HEK293 (cell line): ENCODE measurements around the gene HIVEP2.

Source experiments
- CTCF ChIA-PET: fragments of 350-600 bp; formaldehyde crosslinking; extraction: SDS; loops from one replicate; lab custom pipeline; 2021; ENCODE audit warnings: antibody characterized with exemption; lab: Yijun Ruan, JAX
- POLR2A ChIA-PET: fragments of 300-600 bp; formaldehyde crosslinking; extraction: SDS; loops from one replicate; lab custom pipeline; 2020; ENCODE audit warnings: antibody characterized with exemption, inconsistent platforms; lab: Yijun Ruan, JAX
- H3K27ac ChIP-seq: fragments of 200-500 bp; sonication (Bioruptor generic); 2 replicates; pipeline ENCODE4 v1.5.1; 2014; ENCODE audit warnings: low read depth, low read length, control low read depth, inconsistent platforms; ENCODE audit errors: extremely low read depth
- H3K36me3 ChIP-seq, 2 experiments: fragments of 200-500 bp in 1 of 2; sonication (Bioruptor generic) in 1 of 2; 1 replicate in 1 of 2; 2 replicates in 1 of 2; pipeline ENCODE4 v1.5.1; 2014 to 2017; ENCODE audit warnings: inconsistent platforms in 2 of 2, low read length in 2 of 2; ENCODE audit not compliant: control insufficient read depth in 2 of 2, insufficient read depth in 1 of 2
- H3K4me1 ChIP-seq: fragments of 200-500 bp; sonication (Bioruptor generic); 2 replicates; pipeline ENCODE4 v1.5.1; 2014; ENCODE audit warnings: mild to moderate bottlenecking, low read length, inconsistent platforms; ENCODE audit not compliant: control insufficient read depth, insufficient read depth
- H3K4me3 ChIP-seq: 2 replicates; pipeline ENCODE4 v1.5.1; 2011; ENCODE audit warnings: low read depth, mild to moderate bottlenecking, control low read depth, low read length, moderate library complexity
- H3K9me3 ChIP-seq: fragments of 200-500 bp; sonication (Bioruptor generic); 2 replicates; pipeline ENCODE4 v1.5.1; 2014; ENCODE audit warnings: low read depth, low read length, inconsistent platforms; ENCODE audit not compliant: control insufficient read depth, insufficient read depth
- IKZF3 ChIP-seq: fragments of 450-650 bp; IDR thresholded peaks from 2 replicates; pipeline ENCODE4 v1.5.0; 2018; ENCODE audit warnings: missing biosample characterization, mild to moderate bottlenecking, missing genetic modification characterization, moderate library complexity
- KLF10 ChIP-seq: fragments of 450-650 bp; IDR thresholded peaks from 2 replicates; pipeline ENCODE4 v1.5.1; 2018; ENCODE audit warnings: missing biosample characterization, mild to moderate bottlenecking, missing genetic modification characterization
- SALL2 ChIP-seq: fragments of 450-650 bp; formaldehyde crosslinking; IDR thresholded peaks from 2 replicates; pipeline ENCODE4 v1.5.0; 2017; ENCODE audit warnings: missing biosample characterization, mild to moderate bottlenecking, missing genetic modification characterization, borderline replicate concordance
- ZBTB1 ChIP-seq: fragments of 450-650 bp; formaldehyde crosslinking; IDR thresholded peaks from 2 replicates; pipeline ENCODE4 v1.5.1; 2016; ENCODE audit warnings: missing biosample characterization, missing genetic modification characterization
- ZBTB20 ChIP-seq: fragments of 450-650 bp; formaldehyde crosslinking; IDR thresholded peaks from 2 replicates; pipeline ENCODE4 v1.5.1; 2016; ENCODE audit warnings: missing biosample characterization, missing genetic modification characterization
- ZNF155 ChIP-seq: fragments of 450-650 bp; formaldehyde crosslinking; IDR thresholded peaks from 2 replicates; pipeline ENCODE4 v1.5.1; 2016; ENCODE audit warnings: missing biosample characterization, missing genetic modification characterization
- ZNF175 ChIP-seq: fragments of 450-650 bp; formaldehyde crosslinking; IDR thresholded peaks from 2 replicates; pipeline ENCODE4 v1.5.1; 2016; ENCODE audit warnings: missing biosample characterization, missing genetic modification characterization
- ZNF24 ChIP-seq: fragments of 450-650 bp; formaldehyde crosslinking; IDR thresholded peaks from 2 replicates; pipeline ENCODE4 v1.5.1; 2016; ENCODE audit warnings: missing biosample characterization, missing genetic modification characterization
- ZNF354C ChIP-seq: fragments of 450-650 bp; formaldehyde crosslinking; IDR thresholded peaks from 2 replicates; pipeline ENCODE4 v1.5.1; 2016; ENCODE audit warnings: missing biosample characterization, missing genetic modification characterization, low read depth, borderline replicate concordance
- ZNF37A ChIP-seq: fragments of 450-650 bp; IDR thresholded peaks from 2 replicates; pipeline ENCODE4 v1.5.1; 2018; ENCODE audit warnings: missing biosample characterization, missing genetic modification characterization
- ZNF391 ChIP-seq: fragments of 450-650 bp; formaldehyde crosslinking; IDR thresholded peaks from 2 replicates; pipeline ENCODE4 v1.5.1; 2016; ENCODE audit warnings: low read depth, missing biosample characterization, missing genetic modification characterization, borderline replicate concordance
- ZNF558 ChIP-seq: fragments of 450-650 bp; formaldehyde crosslinking; IDR thresholded peaks from 2 replicates; pipeline ENCODE4 v1.5.1; 2016; ENCODE audit warnings: missing biosample characterization, missing genetic modification characterization
- ZNF561 ChIP-seq: fragments of 450-650 bp; IDR thresholded peaks from 2 replicates; pipeline ENCODE4 v1.5.1; 2018; ENCODE audit warnings: missing biosample characterization, missing genetic modification characterization, borderline replicate concordance
- ZNF596 ChIP-seq: fragments of 450-650 bp; IDR thresholded peaks from 2 replicates; pipeline ENCODE4 v1.5.0; 2018; ENCODE audit warnings: missing biosample characterization, mild to moderate bottlenecking, missing genetic modification characterization, moderate library complexity
- ZNF837 ChIP-seq: fragments of 450-650 bp; formaldehyde crosslinking; IDR thresholded peaks from 2 replicates; pipeline ENCODE4 v1.5.1; 2016; ENCODE audit warnings: missing biosample characterization, missing genetic modification characterization
- TF ChIP-seq, protein P1 (sequence below): fragments of 450-650 bp; formaldehyde crosslinking; IDR thresholded peaks from 2 replicates; pipeline ENCODE4 v1.5.1; 2016; ENCODE audit warnings: missing biosample characterization, missing genetic modification characterization
- TF ChIP-seq, protein P2 (sequence below): fragments of 450-650 bp; formaldehyde crosslinking; IDR thresholded peaks from 2 replicates; pipeline ENCODE4 v1.5.1; 2016; ENCODE audit warnings: missing biosample characterization, missing genetic modification characterization
- TF ChIP-seq, protein P3 (sequence below): fragments of 450-650 bp; formaldehyde crosslinking; IDR thresholded peaks from 2 replicates; pipeline ENCODE4 v1.5.1; 2017; ENCODE audit warnings: missing biosample characterization, missing genetic modification characterization
- TF ChIP-seq, protein P4 (sequence below): fragments of 450-650 bp; formaldehyde crosslinking; IDR thresholded peaks from 2 replicates; pipeline ENCODE4 v1.5.1; 2016; ENCODE audit warnings: missing biosample characterization, missing genetic modification characterization

The HIVEP2 gene

DNA sequence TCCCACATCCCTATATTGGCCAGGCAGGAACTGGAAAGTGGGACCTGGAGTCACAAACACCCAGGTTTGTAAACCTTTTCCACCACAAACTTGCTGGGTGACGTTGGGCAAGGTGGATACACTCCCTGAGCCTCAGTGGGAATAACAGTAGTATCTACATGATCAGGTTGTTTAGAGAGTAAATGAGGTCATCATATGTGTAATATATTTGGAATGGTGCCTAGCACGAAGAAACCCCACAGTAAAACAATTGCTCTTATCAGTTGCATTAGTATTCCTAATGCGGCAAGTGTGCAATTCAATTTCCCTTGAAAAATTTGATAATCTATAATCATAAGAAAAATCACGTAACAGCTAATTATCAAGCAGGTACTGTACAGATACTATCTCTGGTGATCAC lies 51.9 kb downstream of the HIVEP2 start (continued):
- TF ChIP-seq IKZF3 = 0 out of 2 replicates have a peak, but pooled peaks have one; percentile 42

DNA sequence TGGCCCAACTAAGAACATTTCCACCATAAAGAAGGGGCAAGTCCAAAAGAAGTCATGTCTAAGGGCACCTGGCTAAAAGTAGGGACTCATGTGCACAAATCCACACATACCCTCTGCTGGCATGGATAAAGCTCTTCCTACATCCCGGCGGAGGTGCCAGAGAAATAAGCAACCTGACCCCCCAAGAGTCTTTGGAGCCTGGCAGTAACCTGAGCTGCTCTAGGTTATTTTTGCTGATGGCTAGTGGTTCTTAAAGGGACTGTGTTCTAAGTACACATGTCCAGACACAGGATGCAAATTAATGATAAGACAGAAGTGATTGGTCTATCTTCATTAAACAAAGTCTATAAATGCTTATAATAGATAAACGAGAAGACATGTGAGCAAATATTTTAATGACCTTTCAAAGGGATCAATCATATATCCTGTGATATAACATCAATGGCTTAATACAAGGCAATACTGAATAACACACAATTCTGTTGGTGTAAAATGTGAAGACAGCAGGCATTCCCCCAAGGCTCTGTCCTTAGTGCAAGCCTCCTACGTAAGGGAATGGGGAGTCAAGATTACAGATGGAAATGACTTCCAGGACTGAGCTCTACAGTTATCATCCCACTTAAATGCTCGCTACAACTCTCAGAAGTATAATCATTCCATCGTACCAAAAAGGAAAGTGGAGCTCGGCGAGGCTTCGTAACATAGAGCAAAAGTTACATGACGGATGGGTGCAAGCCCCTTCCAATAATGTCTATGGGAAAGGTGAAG lies 52.5 kb downstream of the HIVEP2 start:
- CTCF ChIA-PET = interaction anchor here (1.5 kb wide), 1 partner anchor 45 kb away, joined by 5 read pairs; no protein-coding TSS in a partner anchor
- H3K9me3 ChIP-seq = no peaks in the 10 kb centered on the region
- peaks cover 15% of the 10 kb centered on the region; the same call in 1 of the 2 replicates for H3K4me1 ChIP-seq
- no peak overlapping the region for H3K4me3 ChIP-seq
- TF ChIP-seq, protein P1, sequence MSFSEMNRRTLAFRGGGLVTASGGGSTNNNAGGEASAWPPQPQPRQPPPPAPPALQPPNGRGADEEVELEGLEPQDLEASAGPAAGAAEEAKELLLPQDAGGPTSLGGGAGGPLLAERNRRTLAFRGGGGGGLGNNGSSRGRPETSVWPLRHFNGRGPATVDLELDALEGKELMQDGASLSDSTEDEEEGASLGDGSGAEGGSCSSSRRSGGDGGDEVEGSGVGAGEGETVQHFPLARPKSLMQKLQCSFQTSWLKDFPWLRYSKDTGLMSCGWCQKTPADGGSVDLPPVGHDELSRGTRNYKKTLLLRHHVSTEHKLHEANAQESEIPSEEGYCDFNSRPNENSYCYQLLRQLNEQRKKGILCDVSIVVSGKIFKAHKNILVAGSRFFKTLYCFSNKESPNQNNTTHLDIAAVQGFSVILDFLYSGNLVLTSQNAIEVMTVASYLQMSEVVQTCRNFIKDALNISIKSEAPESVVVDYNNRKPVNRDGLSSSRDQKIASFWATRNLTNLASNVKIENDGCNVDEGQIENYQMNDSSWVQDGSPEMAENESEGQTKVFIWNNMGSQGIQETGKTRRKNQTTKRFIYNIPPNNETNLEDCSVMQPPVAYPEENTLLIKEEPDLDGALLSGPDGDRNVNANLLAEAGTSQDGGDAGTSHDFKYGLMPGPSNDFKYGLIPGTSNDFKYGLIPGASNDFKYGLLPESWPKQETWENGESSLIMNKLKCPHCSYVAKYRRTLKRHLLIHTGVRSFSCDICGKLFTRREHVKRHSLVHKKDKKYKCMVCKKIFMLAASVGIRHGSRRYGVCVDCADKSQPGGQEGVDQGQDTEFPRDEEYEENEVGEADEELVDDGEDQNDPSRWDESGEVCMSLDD = no peak
- TF ChIP-seq, protein P2, sequence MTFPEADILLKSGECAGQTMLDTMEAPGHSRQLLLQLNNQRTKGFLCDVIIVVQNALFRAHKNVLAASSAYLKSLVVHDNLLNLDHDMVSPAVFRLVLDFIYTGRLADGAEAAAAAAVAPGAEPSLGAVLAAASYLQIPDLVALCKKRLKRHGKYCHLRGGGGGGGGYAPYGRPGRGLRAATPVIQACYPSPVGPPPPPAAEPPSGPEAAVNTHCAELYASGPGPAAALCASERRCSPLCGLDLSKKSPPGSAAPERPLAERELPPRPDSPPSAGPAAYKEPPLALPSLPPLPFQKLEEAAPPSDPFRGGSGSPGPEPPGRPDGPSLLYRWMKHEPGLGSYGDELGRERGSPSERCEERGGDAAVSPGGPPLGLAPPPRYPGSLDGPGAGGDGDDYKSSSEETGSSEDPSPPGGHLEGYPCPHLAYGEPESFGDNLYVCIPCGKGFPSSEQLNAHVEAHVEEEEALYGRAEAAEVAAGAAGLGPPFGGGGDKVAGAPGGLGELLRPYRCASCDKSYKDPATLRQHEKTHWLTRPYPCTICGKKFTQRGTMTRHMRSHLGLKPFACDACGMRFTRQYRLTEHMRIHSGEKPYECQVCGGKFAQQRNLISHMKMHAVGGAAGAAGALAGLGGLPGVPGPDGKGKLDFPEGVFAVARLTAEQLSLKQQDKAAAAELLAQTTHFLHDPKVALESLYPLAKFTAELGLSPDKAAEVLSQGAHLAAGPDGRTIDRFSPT (tag by site-specific recombination) = no peak
- TF ChIP-seq ZNF558 (tag by site-specific recombination) (no peak), ZNF596 (tag by site-specific recombination) (no peak), ZBTB1 (tag by site-specific recombination) (no peak), ZNF391 (tag by site-specific recombination) (no peak), SALL2 (tag by site-specific recombination) (no peak), KLF10 (tag by site-specific recombination) (no peak), ZNF37A (tag by site-specific recombination) (no peak), ZNF175 (tag by site-specific recombination) (no peak), ZNF561 (tag by site-specific recombination) (no peak), ZNF837 (no peak), ZNF354C (tag by site-specific recombination) (no peak), ZNF155 (tag by site-specific recombination) (no peak), ZBTB20 (tag by site-specific recombination) (no peak), ZNF24 (tag by site-specific recombination) (no peak)
- TF ChIP-seq, protein P3, sequence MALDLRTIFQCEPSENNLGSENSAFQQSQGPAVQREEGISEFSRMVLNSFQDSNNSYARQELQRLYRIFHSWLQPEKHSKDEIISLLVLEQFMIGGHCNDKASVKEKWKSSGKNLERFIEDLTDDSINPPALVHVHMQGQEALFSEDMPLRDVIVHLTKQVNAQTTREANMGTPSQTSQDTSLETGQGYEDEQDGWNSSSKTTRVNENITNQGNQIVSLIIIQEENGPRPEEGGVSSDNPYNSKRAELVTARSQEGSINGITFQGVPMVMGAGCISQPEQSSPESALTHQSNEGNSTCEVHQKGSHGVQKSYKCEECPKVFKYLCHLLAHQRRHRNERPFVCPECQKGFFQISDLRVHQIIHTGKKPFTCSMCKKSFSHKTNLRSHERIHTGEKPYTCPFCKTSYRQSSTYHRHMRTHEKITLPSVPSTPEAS (tag by site-specific recombination) = no peak
- TF ChIP-seq, protein P4, sequence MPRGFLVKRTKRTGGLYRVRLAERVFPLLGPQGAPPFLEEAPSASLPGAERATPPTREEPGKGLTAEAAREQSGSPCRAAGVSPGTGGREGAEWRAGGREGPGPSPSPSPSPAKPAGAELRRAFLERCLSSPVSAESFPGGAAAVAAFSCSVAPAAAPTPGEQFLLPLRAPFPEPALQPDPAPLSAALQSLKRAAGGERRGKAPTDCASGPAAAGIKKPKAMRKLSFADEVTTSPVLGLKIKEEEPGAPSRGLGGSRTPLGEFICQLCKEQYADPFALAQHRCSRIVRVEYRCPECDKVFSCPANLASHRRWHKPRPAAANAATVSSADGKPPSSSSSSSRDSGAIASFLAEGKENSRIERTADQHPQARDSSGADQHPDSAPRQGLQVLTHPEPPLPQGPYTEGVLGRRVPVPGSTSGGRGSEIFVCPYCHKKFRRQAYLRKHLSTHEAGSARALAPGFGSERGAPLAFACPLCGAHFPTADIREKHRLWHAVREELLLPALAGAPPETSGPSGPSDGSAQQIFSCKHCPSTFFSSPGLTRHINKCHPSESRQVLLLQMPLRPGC (tag by site-specific recombination) = no peak
- no peaks in the 10 kb centered on the region for H3K36me3 ChIP-seq
- POLR2A ChIA-PET = interaction anchor here (0.9 kb wide), 1 partner anchor 20 kb away, joined by 3 read pairs; no protein-coding TSS in a partner anchor
- H3K27ac ChIP-seq = no peak overlapping the region
